Measurements from ENCODE around the gene PDE7B. TPM values are rescaled to one million over a fixed set of nuclear protein-coding genes. Genes with fewer than 3 reads are reported as not detected.

PDE7B gene
- total and polyA plus RNA-seq, 2 of the 13 experiments (the other 11 are each of a cell fraction or from before 2014, with no cell fraction given), result not detected

DNA sequence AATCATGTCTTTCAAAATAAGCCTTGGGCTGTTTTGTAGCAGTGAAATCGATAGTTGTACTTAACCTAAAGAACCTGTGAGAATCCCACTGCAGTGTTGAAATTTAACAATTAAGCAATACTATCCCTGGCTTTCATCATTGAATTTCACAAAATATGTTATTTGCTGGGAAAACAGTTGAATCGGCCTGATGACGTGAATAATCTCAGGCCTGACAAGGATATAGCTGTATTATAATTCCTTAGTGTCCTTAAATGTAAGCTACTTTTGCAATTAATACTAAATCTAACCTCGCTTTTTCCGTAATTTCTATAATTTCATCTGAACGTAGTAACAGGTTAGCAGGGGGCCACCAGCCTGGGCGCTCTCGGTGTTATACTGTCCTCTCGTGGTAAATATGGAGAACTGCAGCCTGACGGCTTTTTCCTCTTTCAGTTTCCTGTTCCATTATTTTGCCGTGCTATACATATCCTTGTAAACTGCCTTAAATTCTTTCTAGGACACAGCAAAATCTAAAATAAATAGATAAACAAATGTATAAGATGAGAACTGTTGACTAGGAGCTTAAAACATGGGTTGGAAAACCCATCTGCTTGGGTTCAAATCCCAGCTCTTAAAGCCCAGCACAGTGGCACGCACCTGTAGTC, 374.6 kb downstream of the PDE7B start (continued):
- peak; percentile 87 for TF ChIP-seq ARID3A (IDR thresholded peaks at IDR 0.05; ENCODE audit: low read depth, low read length)
- TF ChIP-seq ZNF749 (CRISPR knock-in tag; IDR thresholded peaks at IDR 0.05; ENCODE audit: borderline replicate concordance), result no peak
- peak; percentile 24; the same call in 1 of the 2 replicates for TF ChIP-seq FOXJ3 (CRISPR knock-in tag; IDR thresholded peaks at IDR 0.05; ENCODE audit: borderline replicate concordance)
- TF ChIP-seq, protein P1, sequence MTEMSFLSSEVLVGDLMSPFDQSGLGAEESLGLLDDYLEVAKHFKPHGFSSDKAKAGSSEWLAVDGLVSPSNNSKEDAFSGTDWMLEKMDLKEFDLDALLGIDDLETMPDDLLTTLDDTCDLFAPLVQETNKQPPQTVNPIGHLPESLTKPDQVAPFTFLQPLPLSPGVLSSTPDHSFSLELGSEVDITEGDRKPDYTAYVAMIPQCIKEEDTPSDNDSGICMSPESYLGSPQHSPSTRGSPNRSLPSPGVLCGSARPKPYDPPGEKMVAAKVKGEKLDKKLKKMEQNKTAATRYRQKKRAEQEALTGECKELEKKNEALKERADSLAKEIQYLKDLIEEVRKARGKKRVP (CRISPR knock-in tag; IDR thresholded peaks at IDR 0.05), result peak in 1 of 2 experiments; percentile 99; a peak in 2 of 4 replicates
- peak; percentile 68 for TF ChIP-seq SMAD3 (CRISPR knock-in tag; IDR thresholded peaks at IDR 0.05)
- TF ChIP-seq ZBTB42 (CRISPR knock-in tag; IDR thresholded peaks at IDR 0.05), result no peak
- peak; percentile 65 for TF ChIP-seq CREB1 (IDR thresholded peaks at IDR 0.05)
- no peak for TF ChIP-seq CREB1 (CRISPR knock-in tag; IDR thresholded peaks at IDR 0.05)
- TF ChIP-seq ZMAT3 (CRISPR knock-in tag; conservative IDR thresholded peaks at IDR 0.05), result no peak
- TF ChIP-seq, protein P2, sequence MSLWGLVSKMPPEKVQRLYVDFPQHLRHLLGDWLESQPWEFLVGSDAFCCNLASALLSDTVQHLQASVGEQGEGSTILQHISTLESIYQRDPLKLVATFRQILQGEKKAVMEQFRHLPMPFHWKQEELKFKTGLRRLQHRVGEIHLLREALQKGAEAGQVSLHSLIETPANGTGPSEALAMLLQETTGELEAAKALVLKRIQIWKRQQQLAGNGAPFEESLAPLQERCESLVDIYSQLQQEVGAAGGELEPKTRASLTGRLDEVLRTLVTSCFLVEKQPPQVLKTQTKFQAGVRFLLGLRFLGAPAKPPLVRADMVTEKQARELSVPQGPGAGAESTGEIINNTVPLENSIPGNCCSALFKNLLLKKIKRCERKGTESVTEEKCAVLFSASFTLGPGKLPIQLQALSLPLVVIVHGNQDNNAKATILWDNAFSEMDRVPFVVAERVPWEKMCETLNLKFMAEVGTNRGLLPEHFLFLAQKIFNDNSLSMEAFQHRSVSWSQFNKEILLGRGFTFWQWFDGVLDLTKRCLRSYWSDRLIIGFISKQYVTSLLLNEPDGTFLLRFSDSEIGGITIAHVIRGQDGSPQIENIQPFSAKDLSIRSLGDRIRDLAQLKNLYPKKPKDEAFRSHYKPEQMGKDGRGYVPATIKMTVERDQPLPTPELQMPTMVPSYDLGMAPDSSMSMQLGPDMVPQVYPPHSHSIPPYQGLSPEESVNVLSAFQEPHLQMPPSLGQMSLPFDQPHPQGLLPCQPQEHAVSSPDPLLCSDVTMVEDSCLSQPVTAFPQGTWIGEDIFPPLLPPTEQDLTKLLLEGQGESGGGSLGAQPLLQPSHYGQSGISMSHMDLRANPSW (CRISPR knock-in tag; IDR thresholded peaks at IDR 0.05; ENCODE audit: borderline replicate concordance), result 0 out of 2 replicates have a peak, but pooled peaks have one; percentile 17
- TF ChIP-seq NFYC (CRISPR knock-in tag; IDR thresholded peaks at IDR 0.05), result no peak
- peak; percentile 59; the same call in 1 of the 2 replicates for TF ChIP-seq MAZ (IDR thresholded peaks at IDR 0.05; ENCODE audit: borderline replicate concordance, low read depth, low read length)
- TF ChIP-seq MAZ (CRISPR knock-in tag; IDR thresholded peaks at IDR 0.05; ENCODE audit: low read depth), result no peak
- TF ChIP-seq ZNF792 (CRISPR knock-in tag; IDR thresholded peaks at IDR 0.05), result 0 out of 2 replicates have a peak, but pooled peaks have one; percentile 22
- TF ChIP-seq ZNF253 (CRISPR knock-in tag; IDR thresholded peaks at IDR 0.05; ENCODE audit: borderline replicate concordance), result no peak
- TF ChIP-seq REXO4 (CRISPR knock-in tag; IDR thresholded peaks at IDR 0.05; ENCODE audit: borderline replicate concordance), result no peak
- TF ChIP-seq ZBTB3 (CRISPR knock-in tag; IDR thresholded peaks at IDR 0.05; ENCODE audit: borderline replicate concordance, low read depth), result no peak
- 0 out of 2 replicates have a peak, but pooled peaks have one; percentile 41 for TF ChIP-seq THAP11 (CRISPR knock-in tag; IDR thresholded peaks at IDR 0.05)
- peak; percentile 53; the same call in 1 of the 2 replicates for TF ChIP-seq KDM3A (CRISPR knock-in tag; IDR thresholded peaks at IDR 0.05; ENCODE audit: low read depth)
- TF ChIP-seq SP140L (CRISPR knock-in tag; IDR thresholded peaks at IDR 0.05; ENCODE audit: borderline replicate concordance), result peak; percentile 86; the same call in 1 of the 2 replicates
- TF ChIP-seq, protein P3, sequence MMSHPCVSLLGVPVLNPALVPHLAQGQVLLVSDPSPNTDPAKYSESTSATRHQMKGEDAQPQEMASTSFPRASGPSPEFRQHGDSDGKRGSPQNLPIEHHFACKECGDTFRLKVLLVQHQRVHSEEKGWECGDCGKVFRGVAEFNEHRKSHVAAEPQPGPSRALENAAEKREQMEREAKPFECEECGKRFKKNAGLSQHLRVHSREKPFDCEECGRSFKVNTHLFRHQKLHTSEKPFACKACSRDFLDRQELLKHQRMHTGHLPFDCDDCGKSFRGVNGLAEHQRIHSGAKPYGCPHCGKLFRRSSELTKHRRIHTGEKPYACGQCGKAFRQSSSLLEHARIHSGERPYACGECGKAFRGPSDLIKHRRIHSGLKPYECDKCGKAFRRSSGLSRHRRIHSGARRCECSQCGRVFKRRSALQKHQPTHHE (CRISPR knock-in tag; IDR thresholded peaks at IDR 0.05; ENCODE audit: borderline replicate concordance), result 0 out of 2 replicates have a peak, but pooled peaks have one; percentile 58
- TF ChIP-seq KAT7 (CRISPR knock-in tag; IDR thresholded peaks at IDR 0.05; ENCODE audit: borderline replicate concordance), result no peak
- TF ChIP-seq NR2F1 (CRISPR knock-in tag; IDR thresholded peaks at IDR 0.05), result peak; percentile 3 to 29; a peak in 1 of 4 replicates
- no peak for TF ChIP-seq HOXA7 (CRISPR knock-in tag; IDR thresholded peaks at IDR 0.05)
